HuH-7.5 (cell line): Measurements from ENCODE around the gene LMO1.

ENCODE experiments used
- DNase-seq: peaks from one replicate; pipeline ENCODE4 v3.0.0; 2011; ENCODE audit warnings: low spot score

LMO1 gene

GRCh38 chr11:8263109-8263768, 439 bp downstream of the LMO1 start:
- DNase-seq = no peak

DNA sequence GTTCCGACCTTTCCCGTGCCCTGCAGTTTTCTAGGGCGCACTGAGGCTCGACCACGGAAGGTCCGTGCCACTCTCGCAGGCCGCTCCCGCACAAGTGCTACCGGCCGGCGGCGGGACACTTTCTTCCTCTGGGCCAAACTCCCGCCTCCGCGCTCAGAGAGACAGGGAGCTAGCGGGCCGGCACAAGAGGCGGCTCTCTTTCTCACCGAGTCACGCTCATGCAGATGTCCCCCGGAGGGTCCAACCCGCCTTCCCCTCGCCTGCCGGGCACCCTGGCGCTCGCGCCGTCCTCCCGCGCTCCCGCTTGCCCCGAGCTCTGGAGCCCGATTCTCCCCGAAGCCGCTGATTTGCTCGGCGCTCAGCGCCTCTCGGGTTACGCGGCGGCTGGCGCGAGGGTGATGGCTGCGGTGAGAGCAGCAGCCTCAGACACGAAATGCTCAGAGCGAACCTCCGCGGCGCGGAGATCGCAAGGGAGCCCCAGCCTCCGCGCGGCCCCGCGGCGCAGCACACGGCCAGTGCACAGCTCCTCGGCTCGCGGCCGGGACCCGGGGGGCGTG, 1.0 kb downstream of the LMO1 start:
- DNase-seq = no peak

DNA sequence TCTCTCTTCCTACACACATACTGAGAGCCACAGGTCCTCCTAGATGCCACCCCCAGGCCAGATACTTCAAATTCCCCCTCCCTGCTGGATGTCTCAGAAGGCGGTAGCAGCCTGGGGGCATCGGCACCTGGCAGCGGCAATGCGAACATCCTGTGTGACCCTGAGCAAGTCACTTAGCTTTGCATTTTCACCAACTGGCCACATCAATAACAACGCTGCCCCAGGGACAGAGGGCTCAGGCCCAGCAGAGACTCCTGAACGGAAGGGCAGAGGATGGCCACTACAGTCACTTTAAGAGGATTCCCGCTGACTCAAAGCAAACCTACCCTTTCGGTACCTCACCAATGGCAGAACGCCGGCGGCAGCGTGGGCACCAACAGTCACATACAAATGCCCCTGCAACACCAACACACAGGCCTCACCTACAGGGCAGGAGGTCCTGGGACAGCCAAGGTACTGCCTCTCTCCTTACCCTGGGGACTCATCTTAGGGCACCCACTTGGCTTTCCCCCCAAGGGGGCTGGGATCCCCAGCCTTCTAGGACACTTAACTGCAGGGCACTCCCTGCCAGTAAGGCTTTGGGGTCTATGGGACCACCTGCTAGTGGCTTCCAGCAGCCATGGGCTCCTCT, 1.6 kb downstream of the LMO1 start:
- DNase-seq = no peak

GRCh38 chr11:8261291-8261690, 2.4 kb downstream of the LMO1 start:
- DNase-seq = no peak

GRCh38 chr11:8260202-8260966, 3.3 kb downstream of the LMO1 start:
- no peak for DNase-seq

- no peak for DNase-seq
Observed at GRCh38 chr11:8259306-8259959, 4.2 kb downstream of the LMO1 start.

- no peak for DNase-seq
Observed at GRCh38 chr11:8258784-8259183, 4.9 kb downstream of the LMO1 start.

DNA sequence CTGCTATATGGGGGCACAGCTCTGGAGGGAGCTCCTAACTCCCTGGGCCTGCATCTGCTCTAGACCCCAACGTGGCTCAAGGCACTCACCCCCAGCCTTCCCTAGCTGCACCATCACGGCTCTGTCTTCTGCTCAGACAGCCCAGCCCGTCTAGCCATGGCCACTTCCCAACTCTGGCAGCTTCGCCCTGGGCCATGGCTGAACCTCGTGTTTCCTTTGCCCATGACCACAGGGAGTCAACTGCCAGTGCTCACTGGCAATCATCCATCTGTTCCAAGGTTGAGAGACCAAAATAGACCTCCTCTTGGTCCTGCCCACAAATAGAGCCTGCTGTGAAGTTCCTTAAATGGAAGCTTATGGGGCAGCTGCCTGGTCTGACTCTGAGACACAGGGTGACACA, 5.4 kb downstream of the LMO1 start:
- DNase-seq = no peak

GRCh38 chr11:8257003-8257664, 6.5 kb downstream of the LMO1 start:
- no peak for DNase-seq

GRCh38 chr11:8256271-8257002, 7.2 kb downstream of the LMO1 start:
- no peak for DNase-seq

DNA sequence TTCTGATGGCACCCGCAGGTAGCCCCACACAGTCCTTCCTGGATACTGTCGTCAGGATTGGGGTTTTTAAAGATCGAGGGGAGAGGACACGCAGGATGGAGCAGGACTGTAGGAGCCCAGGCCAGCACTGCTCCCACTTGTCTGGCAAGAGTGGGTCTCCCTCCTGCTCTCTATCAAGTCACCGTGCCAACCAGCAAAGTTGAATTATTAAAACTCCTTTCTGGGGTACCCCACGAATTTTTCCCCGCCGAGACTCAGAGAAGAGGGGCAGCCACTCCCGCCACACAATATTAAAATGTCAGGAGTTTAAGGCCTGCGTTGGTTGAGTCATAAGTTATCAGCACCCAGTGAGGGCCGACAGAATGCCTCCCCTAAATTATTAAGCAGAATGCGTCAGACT, 10.1 kb downstream of the LMO1 start:
- DNase-seq = no peak

DNA sequence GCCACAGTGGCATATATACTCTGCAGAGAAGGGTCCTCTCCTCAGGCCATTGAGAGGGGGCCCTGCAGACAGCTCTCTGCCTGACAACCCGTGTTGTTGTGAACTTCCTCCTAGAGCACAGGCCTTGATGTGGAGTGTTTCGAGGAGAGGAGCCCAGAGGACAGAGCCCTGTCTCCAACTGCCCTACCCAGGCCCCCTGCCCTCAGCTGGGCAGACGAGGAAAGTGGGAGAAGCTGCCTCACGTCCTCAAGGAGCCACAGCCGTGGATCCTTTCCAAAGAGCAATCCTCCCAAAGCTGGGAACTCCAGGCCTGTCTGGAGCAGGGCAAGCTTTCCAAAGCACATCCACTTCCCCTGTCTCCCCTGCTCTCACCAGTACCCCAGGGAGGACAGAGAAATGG, 10.7 kb downstream of the LMO1 start:
- DNase-seq = no peak

DNA sequence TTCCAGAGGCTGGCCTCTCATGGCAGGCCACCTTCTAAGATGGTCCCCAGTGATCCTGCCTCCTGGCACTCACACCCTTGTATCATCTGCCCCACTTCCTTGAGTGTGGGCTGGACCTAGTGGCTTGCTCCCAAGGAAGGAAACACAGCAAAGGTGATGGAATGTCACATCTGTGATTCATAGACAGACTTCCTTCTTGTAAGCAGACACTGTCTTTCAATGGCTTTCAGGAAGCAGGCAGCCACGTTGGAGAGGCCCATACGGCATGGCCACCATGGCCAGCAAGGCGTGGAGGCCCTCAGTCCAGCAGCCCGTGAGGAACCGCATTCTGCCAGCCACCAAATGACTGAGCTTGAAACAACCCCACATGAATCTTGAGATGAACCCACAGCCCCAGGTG, 11.3 kb downstream of the LMO1 start:
- no peak for DNase-seq

GRCh38 chr11:8251616-8252295, 11.9 kb downstream of the LMO1 start:
- DNase-seq = no peak

GRCh38 chr11:8250981-8251615, 12.6 kb downstream of the LMO1 start:
- no peak for DNase-seq

DNA sequence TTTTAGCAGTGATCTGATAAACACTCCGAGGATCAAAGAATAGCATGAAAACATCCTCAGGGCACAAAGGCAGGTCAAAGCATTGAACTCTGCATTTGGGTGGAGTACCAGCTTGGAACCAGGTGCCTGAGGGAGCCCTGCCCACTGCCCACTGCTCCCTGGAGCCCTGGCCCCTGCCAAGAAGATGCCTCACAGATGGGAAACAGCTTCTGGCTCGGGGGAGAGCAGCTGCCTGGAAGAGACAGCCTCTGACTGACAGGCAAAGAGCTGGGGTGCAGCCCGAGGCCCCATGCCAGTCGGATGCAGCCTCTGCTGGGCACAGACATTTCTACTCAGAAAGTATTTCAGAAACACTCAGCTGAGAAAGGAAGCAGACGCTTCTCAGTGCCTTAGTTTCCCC, 13.2 kb downstream of the LMO1 start:
- DNase-seq = no peak

DNA sequence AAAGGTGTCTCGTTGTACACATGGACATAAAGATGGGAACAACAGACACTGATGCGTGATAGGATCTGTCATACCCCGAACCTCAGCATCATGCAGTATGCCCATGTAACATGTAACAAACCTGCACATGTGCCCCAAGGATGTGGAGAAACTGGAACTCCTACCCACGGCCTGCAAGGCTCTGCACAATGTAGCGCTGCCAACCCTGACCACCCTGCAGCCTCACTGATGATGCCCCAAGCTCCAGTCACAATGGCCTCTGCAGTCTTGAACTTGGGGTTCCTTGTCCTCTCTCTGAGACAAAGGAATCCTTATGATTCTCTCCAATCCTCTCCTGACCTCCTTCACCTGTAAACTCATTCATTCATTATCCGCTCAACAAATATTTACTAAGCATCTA, 14.2 kb downstream of the LMO1 start:
- no peak for DNase-seq

- no peak for DNase-seq
Observed at GRCh38 chr11:8248786-8249185, 14.9 kb downstream of the LMO1 start.

DNA sequence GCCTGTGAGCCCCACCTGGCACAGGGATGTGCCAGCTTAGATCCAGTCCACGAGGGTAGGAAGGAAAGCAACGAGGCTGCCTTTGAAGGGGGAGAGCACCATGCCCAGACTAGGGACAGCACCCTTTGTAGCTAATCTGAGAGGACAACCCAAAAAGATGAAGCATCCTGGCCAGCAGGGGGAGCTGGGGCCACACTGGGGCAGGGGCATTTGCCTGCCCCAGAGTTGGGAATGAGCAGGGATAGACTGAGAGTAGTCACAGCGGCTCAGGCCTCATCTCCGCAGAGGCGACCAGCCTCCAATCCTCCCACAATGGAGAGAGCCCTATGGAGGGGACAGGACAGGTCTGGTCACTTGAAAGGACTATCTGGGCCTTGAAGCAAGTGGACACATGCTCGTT, 16.4 kb downstream of the LMO1 start:
- DNase-seq = no peak

DNA sequence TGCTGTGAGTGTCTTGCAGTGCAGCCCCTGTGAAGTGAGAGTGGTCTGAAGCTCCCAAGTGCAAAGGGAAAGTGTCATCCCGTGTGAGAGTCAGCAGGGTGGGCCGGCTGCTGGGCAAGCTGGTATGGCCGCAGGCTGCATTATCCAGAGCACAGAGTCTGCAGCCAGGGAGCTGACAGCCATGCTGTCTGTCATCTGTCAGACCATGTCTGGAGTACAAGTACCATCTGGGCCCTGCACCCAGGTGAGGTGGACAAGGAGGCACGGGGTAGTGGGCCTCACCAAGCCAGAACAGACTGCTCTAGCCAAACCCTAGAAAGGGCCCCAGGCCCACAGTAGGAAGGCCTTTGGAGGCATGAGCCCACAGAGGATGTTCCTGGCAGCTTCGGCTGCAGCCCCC, 20.2 kb downstream of the LMO1 start:
- DNase-seq = no peak
